IMR-90 (cell line): Measurements from ENCODE around the gene BLOC1S5. TPM values are rescaled to one million over a fixed set of nuclear protein-coding genes. Genes with fewer than 3 reads are reported as not detected.

ENCODE experiments used
- ATAC-seq: fragments of 200-7000 bp; cut with Tn5 transposase; 2 replicates; pipeline ENCODE4 v1.9.1; 2020; ENCODE audit warnings: low read depth, mild to moderate bottlenecking, moderate library complexity
- BruUV-seq: library from RNA; stranded (reverse); fragments of 400-500 nt; replicated peaks from 2 replicates; lab custom pipeline; 2021; lab: Mats Ljungman, UMichigan
- CTCF ChIA-PET: fragments of 300-600 bp; formaldehyde crosslinking; extraction: SDS; loops from one replicate; lab custom pipeline; 2021; ENCODE audit warnings: antibody characterized with exemption; lab: Yijun Ruan, JAX
- POLR2A ChIA-PET: fragments of 300-600 bp; sonication (Branson Sonifier 250); formaldehyde crosslinking; loops from one replicate; lab custom pipeline; 2022; ENCODE audit warnings: antibody characterized with exemption; ENCODE audit not compliant: unreplicated experiment; lab: Charles Lee
- DNase-seq: peaks from one replicate; pipeline ENCODE4 v3.0.0; 2013
- H2AFZ ChIP-seq: replicated peaks from 2 replicates; pipeline ENCODE3; 2013; ENCODE audit warnings: low read length, mild to moderate bottlenecking; ENCODE audit not compliant: poor library complexity
- H2AK5ac ChIP-seq: 2 replicates; pipeline ENCODE4 v1.6.1; 2013; ENCODE audit warnings: low read depth, low read length, inconsistent platforms
- H2AK9ac ChIP-seq: replicated peaks from 2 replicates; pipeline ENCODE3; 2013; ENCODE audit warnings: mild to moderate bottlenecking, low read depth, low read length, moderate library complexity; ENCODE audit not compliant: poor library complexity
- H2BK120ac ChIP-seq: 2 replicates; pipeline ENCODE4 v1.6.1; 2013; ENCODE audit warnings: low read depth, low read length, inconsistent platforms
- H2BK15ac ChIP-seq: 3 replicates; pipeline ENCODE4 v1.6.1; 2013; ENCODE audit warnings: low read depth, low read length, inconsistent platforms
- H2BK20ac ChIP-seq: 2 replicates; pipeline ENCODE4 v1.6.1; 2013; ENCODE audit warnings: low read depth, mild to moderate bottlenecking, inconsistent platforms, low read length, moderate library complexity
- H2BK5ac ChIP-seq: 2 replicates; pipeline ENCODE4 v1.6.1; 2013; ENCODE audit warnings: mild to moderate bottlenecking, low read depth, low read length, inconsistent platforms; ENCODE audit not compliant: poor library complexity, severe bottlenecking
- H3K14ac ChIP-seq: replicated peaks from 2 replicates; pipeline ENCODE4 v1.6.1; 2013; ENCODE audit warnings: low read depth, low read length, inconsistent platforms
- H3K18ac ChIP-seq: 2 replicates; pipeline ENCODE4 v1.6.1; 2013; ENCODE audit warnings: low read depth, low read length, control low read depth
- H3K23ac ChIP-seq: 2 replicates; pipeline ENCODE4 v1.6.1; 2013; ENCODE audit warnings: low read depth, low read length, inconsistent platforms
- H3K27ac ChIP-seq: 2 replicates; pipeline ENCODE4 v1.5.1; 2013; ENCODE audit warnings: mild to moderate bottlenecking, control low read depth, low read length; ENCODE audit not compliant: insufficient read depth
- H3K27me3 ChIP-seq: 2 replicates; pipeline ENCODE4 v1.6.1; 2013; ENCODE audit warnings: low read length; ENCODE audit not compliant: control insufficient read depth, insufficient read depth
- H3K36me3 ChIP-seq: 2 replicates; pipeline ENCODE4 v1.6.1; 2013; ENCODE audit warnings: low read length, mixed read lengths; ENCODE audit not compliant: control insufficient read depth, insufficient read depth
- H3K4ac ChIP-seq: 2 replicates; pipeline ENCODE4 v1.6.1; 2013; ENCODE audit warnings: low read depth, low read length, inconsistent platforms
- H3K4me1 ChIP-seq: 2 replicates; pipeline ENCODE4 v1.6.1; 2013; ENCODE audit warnings: low read length, mixed read lengths; ENCODE audit not compliant: control insufficient read depth, insufficient read depth
- H3K4me2 ChIP-seq: 2 replicates; pipeline ENCODE4 v1.6.1; 2013; ENCODE audit warnings: low read depth, mild to moderate bottlenecking, control low read depth, low read length, moderate library complexity
- H3K4me3 ChIP-seq: 2 replicates; pipeline ENCODE4 v1.5.1; 2013; ENCODE audit warnings: low read depth, mild to moderate bottlenecking, control low read depth, low read length, moderate library complexity; ENCODE audit not compliant: insufficient read depth
- H3K56ac ChIP-seq: 2 replicates; pipeline ENCODE4 v1.6.1; 2013; ENCODE audit warnings: low read length, inconsistent platforms; ENCODE audit not compliant: insufficient read depth; ENCODE audit errors: extremely low read depth
- H3K79me1 ChIP-seq, 2 experiments: 2 replicates each; pipeline ENCODE4 v1.6.1; 2013; ENCODE audit warnings: low read length in 2 of 2, inconsistent platforms in 1 of 2, low read depth in 1 of 2
- H3K9ac ChIP-seq: 2 replicates; pipeline ENCODE4 v1.6.1; 2013; ENCODE audit warnings: low read depth, low read length, control low read depth
- H3K9me1 ChIP-seq: 2 replicates; pipeline ENCODE4 v1.6.1; 2013; ENCODE audit warnings: low read length, inconsistent platforms; ENCODE audit not compliant: insufficient read depth
- H3K9me3 ChIP-seq: 2 replicates; pipeline ENCODE4 v1.6.1; 2013; ENCODE audit warnings: low read length; ENCODE audit not compliant: control insufficient read depth, insufficient read depth
- H4K20me1 ChIP-seq: 2 replicates; pipeline ENCODE4 v1.6.1; 2013; ENCODE audit warnings: low read length, inconsistent platforms; ENCODE audit not compliant: insufficient read depth
- H4K5ac ChIP-seq: 2 replicates; pipeline ENCODE4 v1.6.1; 2013; ENCODE audit warnings: mild to moderate bottlenecking, low read depth, low read length, control low read depth
- H4K8ac ChIP-seq, 2 experiments: 2 replicates each; pipeline ENCODE4 v1.6.1; 2013; ENCODE audit warnings: low read depth in 2 of 2, low read length in 2 of 2, control low read depth in 1 of 2, inconsistent platforms in 1 of 2
- H4K91ac ChIP-seq: 2 replicates; pipeline ENCODE4 v1.6.1; 2013; ENCODE audit warnings: low read depth, low read length, inconsistent platforms; ENCODE audit not compliant: insufficient read depth
- ELK1 ChIP-seq: fragments of 150-350 bp; IDR thresholded peaks from 2 replicates; pipeline ENCODE4 v1.6.1; 2016; ENCODE audit warnings: low read depth, mild to moderate bottlenecking, low read length, moderate library complexity, borderline replicate concordance
- MAFK ChIP-seq: IDR thresholded peaks from 2 replicates; pipeline ENCODE4 v1.6.1; 2012; ENCODE audit warnings: low read depth, low read length, improper control_type of control experiment
- MXI1 ChIP-seq: IDR thresholded peaks from 2 replicates; pipeline ENCODE4 v1.6.1; 2012; ENCODE audit warnings: low read depth, mild to moderate bottlenecking, low read length, moderate library complexity, borderline replicate concordance
- RCOR1 ChIP-seq: IDR thresholded peaks from 2 replicates; pipeline ENCODE4 v1.6.1; 2012; ENCODE audit warnings: mild to moderate bottlenecking, low read length, improper control_type of control experiment; ENCODE audit not compliant: insufficient replicate concordance
- SMC3 ChIP-seq: fragments of 150-350 bp; IDR thresholded peaks from 2 replicates; pipeline ENCODE4 v1.6.1; 2016; ENCODE audit warnings: low read depth, mild to moderate bottlenecking, antibody characterized with exemption, low read length, moderate library complexity
- USF2 ChIP-seq: fragments of 150-350 bp; IDR thresholded peaks from 2 replicates; pipeline ENCODE4 v1.6.1; 2017; ENCODE audit warnings: mild to moderate bottlenecking, antibody characterized with exemption, low read length, low read depth
- WGBS, 2 experiments: methylation state at CpG; one replicate each; pipeline versions ENCODE4 v1.1.5 to v1.1.7; 2013; ENCODE audit warnings: missing lambda C conversion rate in 2 of 2; ENCODE audit not compliant: insufficient read length in 1 of 2; ENCODE audit errors: extremely low coverage in 2 of 2; 5-methylcytosine and 5-hydroxymethylcytosine counted together
- dilution Hi-C: fragments of 300-500 bp; cut with HindIII; formaldehyde crosslinking; loops from one replicate; pipeline ENCODE4 v1.14.3; 2018; ENCODE audit warnings: low sequenced_read_pairs; ENCODE audit not compliant: unreplicated experiment
- in situ Hi-C: fragments of 300-500 bp; cut with MboI; formaldehyde crosslinking; loops from 3 replicates; pipeline ENCODE4 v1.14.3; 2019; ENCODE audit warnings: low sequenced_read_pairs, inconsistent platforms, mixed read lengths
- intact Hi-C: fragments of 100-400 bp; cut with micrococcal nuclease; formaldehyde crosslinking; loops from 2 replicates; pipeline ENCODE4 v1.10.0; 2022
- polyA plus RNA-seq, 3 experiments: library from polyadenylated mRNA; depleted of rRNA; stranded (reverse); fragments of >200 nt; gene quantifications; 2 replicates each; pipeline ENCODE4 v1.2.3, GENCODE V29; 2012; ENCODE audit warnings: low replicate concordance in 1 of 3
- total RNA-seq: library from RNA; depleted of rRNA; stranded (reverse); fragments of >200 nt; gene quantifications from 2 replicates; pipeline ENCODE4 v1.2.3, GENCODE V29; 2012

BLOC1S5 gene
- total and polyA plus RNA-seq, 2 of the 4 experiments (the other 2 are of a cell fraction) = 4.8 to 17.2 TPM

GRCh38 chr6:8077991-8078390 lies 13.8 kb upstream of the BLOC1S5 start:
- Histone ChIP-seq H2BK20ac (no peak overlapping the region), H4K8ac (no peak overlapping the region), H3K4ac (no peak overlapping the region), H3K27ac (no peak overlapping the region), H3K9ac (no peak overlapping the region), H3K18ac (no peak overlapping the region), H3K36me3 (no peaks in the 10 kb centered on the region), H3K14ac (no peak overlapping the region), H3K23ac (no peak overlapping the region), H2BK15ac (no peak overlapping the region), H4K91ac (no peak overlapping the region), H3K4me2 (no peak overlapping the region), H3K4me3 (no peak overlapping the region), H3K9me3 (no peaks in the 10 kb centered on the region), H3K79me1 (peaks cover 11 to 27% of the 10 kb centered on the region in 2 experiments; a peak in 3 of 4 replicates), H2BK5ac (no peak overlapping the region), H2AK9ac (no peak overlapping the region), H3K27me3 (no peaks in the 10 kb centered on the region), H3K9me1 (peaks cover 2% of the 10 kb centered on the region; the same call in 1 of the 2 replicates), H3K4me1 (peaks cover 9% of the 10 kb centered on the region), H4K20me1 (no peaks in the 10 kb centered on the region), H3K56ac (no peak overlapping the region), H2BK120ac (no peak overlapping the region), H2AK5ac (no peak overlapping the region), H4K5ac (no peak overlapping the region), H2AFZ (no peak overlapping the region)
- in situ Hi-C loops (no loop called here), dilution Hi-C loops (no loop called here), intact Hi-C loops (no loop called here)
- POLR2A ChIA-PET = no interaction called here
- TF ChIP-seq SMC3 (no peak), ELK1 (no peak), USF2 (no peak), MXI1 (no peak), MAFK (no peak), RCOR1 (no peak)
- DNase-seq = no peak
- CTCF ChIA-PET = no interaction called here
- WGBS, 2 experiments = no CpG with 5 or more reads among the region's 2 CpGs
- no TSS peak for BruUV-seq
- ATAC-seq = no peak
